Mucosa of stomach (tissue), 1 donor: ENCODE data around the gene KRR1.
A peak's percentile ranks its signal among the peaks of the same experiment; 100 is the strongest.

ENCODE experiments used
- H3K27me3 ChIP-seq: one replicate; pipeline ENCODE4 v1.7.0; 2013; ENCODE audit warnings: mild to moderate bottlenecking, low read length; ENCODE audit not compliant: control insufficient read depth, insufficient read depth
- H3K36me3 ChIP-seq: one replicate; pipeline ENCODE4 v1.7.0; 2013; ENCODE audit warnings: low read length; ENCODE audit not compliant: control insufficient read depth, insufficient read depth
- H3K4me1 ChIP-seq: one replicate; pipeline ENCODE4 v1.7.0; 2013; ENCODE audit warnings: mild to moderate bottlenecking, low read length; ENCODE audit not compliant: control insufficient read depth, insufficient read depth
- H3K4me3 ChIP-seq: one replicate; pipeline ENCODE4 v1.7.0; 2013; ENCODE audit warnings: low read length
- H3K9ac ChIP-seq: one replicate; pipeline ENCODE4 v1.7.0; 2013; ENCODE audit warnings: mild to moderate bottlenecking, low read length, moderate library complexity
- H3K9me3 ChIP-seq: one replicate; pipeline ENCODE4 v1.7.0; 2013; ENCODE audit warnings: mild to moderate bottlenecking, low read length, moderate library complexity; ENCODE audit not compliant: control insufficient read depth
- donor health status: Pancreatic carcinoma.

KRR1 gene

GRCh38 chr12:75511116-75512048, at the start of gene KRR1:
Gene KRR1, minus strand, starts transcription at chr12:75511609. Its CDS starts 12 bp downstream, at chr12:75511597.
- Histone ChIP-seq H3K4me3 (peak within 1 kb of the TSS; percentile 91), H3K9me3 (no peaks in the 10 kb centered on the region), H3K4me1 (no peaks in the 10 kb centered on the region), H3K36me3 (no peaks in the 10 kb centered on the region), H3K27me3 (no peaks in the 10 kb centered on the region), H3K9ac (peak within 1 kb of the TSS; percentile 89)

- H3K9me3 ChIP-seq: no peaks in the 10 kb centered on the region
- no peaks in the 10 kb centered on the region for H3K36me3 ChIP-seq
- H3K9ac ChIP-seq: no peak overlapping the region
- H3K4me3 ChIP-seq: no peak overlapping the region
- H3K27me3 ChIP-seq: no peaks in the 10 kb centered on the region
- no peaks in the 10 kb centered on the region for H3K4me1 ChIP-seq
These were observed 48.8 kb upstream of the KRR1 start for GRCh38 chr12:75560167-75560566.

DNA sequence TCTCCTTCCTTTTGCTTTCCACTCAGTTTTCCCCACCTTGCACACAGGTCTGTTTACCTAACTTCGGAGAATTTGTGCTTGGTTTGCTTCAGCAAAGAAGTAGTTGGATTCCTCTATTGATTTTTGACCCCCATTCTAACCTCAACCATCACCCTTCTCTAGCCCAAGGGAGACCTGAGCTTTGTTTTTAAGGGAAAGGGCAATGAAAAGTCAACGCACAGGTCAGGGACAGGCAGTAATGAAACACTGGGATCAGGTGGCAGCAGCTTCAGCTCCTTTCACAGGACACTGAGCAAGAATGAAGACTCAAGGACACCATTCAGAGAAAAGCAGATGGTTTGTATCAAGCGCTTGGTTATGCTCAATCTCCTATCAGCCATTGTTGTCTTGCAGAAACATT, 46.9 kb upstream of the KRR1 start:
- no peaks in the 10 kb centered on the region for H3K9me3 ChIP-seq
- H3K9ac ChIP-seq: no peak overlapping the region
- H3K4me1 ChIP-seq: no peaks in the 10 kb centered on the region
- no peaks in the 10 kb centered on the region for H3K36me3 ChIP-seq
- H3K27me3 ChIP-seq: no peaks in the 10 kb centered on the region
- H3K4me3 ChIP-seq: no peak overlapping the region

DNA sequence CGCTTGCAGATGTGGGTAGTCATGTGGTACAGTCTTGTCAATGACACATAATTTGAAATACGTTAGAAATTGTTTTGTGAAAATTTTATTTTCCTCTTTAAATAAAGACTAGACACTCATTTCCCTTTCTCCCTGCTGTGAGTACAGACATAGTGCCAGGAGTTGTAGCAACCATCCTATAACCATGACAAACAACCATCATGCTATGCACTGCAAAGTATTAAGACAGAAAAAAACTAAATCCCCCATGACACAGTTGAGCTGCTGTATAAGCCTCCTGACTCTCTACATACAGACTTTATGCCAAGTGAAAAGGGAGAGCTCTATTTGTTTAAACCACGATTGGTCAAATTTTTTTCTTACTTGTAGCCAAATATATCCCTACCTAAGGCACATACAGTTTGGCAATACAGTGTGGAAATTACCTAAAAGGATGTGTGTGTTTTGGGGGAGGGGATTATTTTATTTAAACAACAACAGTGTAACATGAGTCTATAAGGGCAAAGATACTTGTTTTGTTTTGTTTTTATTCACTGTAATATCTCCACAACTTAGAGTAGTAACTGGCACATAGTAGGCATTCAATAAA, 45.0 kb upstream of the KRR1 start:
- no peaks in the 10 kb centered on the region for H3K27me3 ChIP-seq
- H3K36me3 ChIP-seq: no peaks in the 10 kb centered on the region
- H3K9me3 ChIP-seq: no peaks in the 10 kb centered on the region
- H3K4me3 ChIP-seq: no peak overlapping the region
- H3K9ac ChIP-seq: no peak overlapping the region
- peaks cover 7% of the 10 kb centered on the region for H3K4me1 ChIP-seq

DNA sequence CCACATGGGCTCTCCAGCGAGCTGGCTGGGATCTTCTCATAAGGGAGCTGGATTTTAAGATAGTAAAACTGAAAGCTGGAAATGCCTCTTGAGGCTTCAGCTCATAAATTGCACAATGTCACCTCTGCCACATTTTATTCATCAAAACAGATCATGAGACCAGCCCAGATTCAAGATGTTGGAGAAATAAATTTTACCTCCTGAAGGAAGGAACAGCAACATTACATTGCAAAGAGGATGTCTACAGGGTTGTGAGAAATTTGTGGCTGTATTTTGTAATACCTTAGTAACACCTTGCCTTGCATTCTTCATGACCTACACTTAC, 43.1 kb upstream of the KRR1 start:
- Histone ChIP-seq H3K4me3 (no peak overlapping the region), H3K36me3 (no peaks in the 10 kb centered on the region), H3K27me3 (no peaks in the 10 kb centered on the region), H3K4me1 (peaks cover 11% of the 10 kb centered on the region), H3K9me3 (no peaks in the 10 kb centered on the region), H3K9ac (no peak overlapping the region)

GRCh38 chr12:75553836-75554555, 42.6 kb upstream of the KRR1 start:
- peaks cover 11% of the 10 kb centered on the region for H3K4me1 ChIP-seq
- no peaks in the 10 kb centered on the region for H3K9me3 ChIP-seq
- no peaks in the 10 kb centered on the region for H3K36me3 ChIP-seq
- no peak overlapping the region for H3K4me3 ChIP-seq
- no peaks in the 10 kb centered on the region for H3K27me3 ChIP-seq
- H3K9ac ChIP-seq: no peak overlapping the region

DNA sequence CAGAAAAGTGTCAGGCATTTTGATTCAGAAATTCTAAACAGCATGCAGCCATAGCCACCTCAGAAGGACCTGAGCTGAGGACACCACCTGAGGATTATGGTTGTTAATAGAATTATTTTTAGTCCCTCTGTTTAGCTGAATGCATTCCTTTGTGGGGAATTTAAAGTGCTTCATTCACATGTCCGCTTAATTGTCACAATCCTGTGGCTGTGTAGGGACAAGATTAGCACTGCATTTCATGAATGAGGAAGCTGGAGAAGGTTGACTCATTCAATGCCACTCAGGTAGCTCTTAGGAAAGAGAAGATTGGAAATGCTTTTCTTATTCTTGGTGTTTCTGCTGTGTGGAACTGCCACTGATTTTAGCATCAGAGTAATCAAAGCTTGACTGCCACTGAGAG, 42.0 kb upstream of the KRR1 start:
- Histone ChIP-seq H3K4me1 (peaks cover 11% of the 10 kb centered on the region), H3K36me3 (no peaks in the 10 kb centered on the region), H3K9ac (no peak overlapping the region), H3K27me3 (no peaks in the 10 kb centered on the region), H3K9me3 (no peaks in the 10 kb centered on the region), H3K4me3 (no peak overlapping the region)

DNA sequence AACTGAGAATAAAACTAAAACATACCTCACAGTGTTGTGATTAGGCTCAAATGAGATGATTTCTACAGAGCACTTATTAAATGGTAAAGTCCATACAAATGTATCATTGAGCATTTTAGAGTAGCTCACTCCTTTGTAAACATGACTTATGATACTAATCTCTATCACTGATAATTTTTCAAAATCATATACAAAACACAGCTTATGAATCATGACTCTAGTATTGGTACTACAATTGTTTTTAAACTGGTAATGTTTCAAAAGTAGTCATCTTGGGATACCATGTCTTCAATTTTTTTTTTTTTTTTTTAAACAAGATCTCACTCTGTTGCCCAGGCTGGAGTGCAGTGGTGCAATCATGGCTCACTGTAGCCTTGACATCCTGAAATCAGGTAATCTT, 40.1 kb upstream of the KRR1 start:
- no peak overlapping the region for H3K9ac ChIP-seq
- H3K4me3 ChIP-seq: no peak overlapping the region
- no peaks in the 10 kb centered on the region for H3K9me3 ChIP-seq
- no peaks in the 10 kb centered on the region for H3K36me3 ChIP-seq
- peaks cover 11% of the 10 kb centered on the region for H3K4me1 ChIP-seq
- no peaks in the 10 kb centered on the region for H3K27me3 ChIP-seq

DNA sequence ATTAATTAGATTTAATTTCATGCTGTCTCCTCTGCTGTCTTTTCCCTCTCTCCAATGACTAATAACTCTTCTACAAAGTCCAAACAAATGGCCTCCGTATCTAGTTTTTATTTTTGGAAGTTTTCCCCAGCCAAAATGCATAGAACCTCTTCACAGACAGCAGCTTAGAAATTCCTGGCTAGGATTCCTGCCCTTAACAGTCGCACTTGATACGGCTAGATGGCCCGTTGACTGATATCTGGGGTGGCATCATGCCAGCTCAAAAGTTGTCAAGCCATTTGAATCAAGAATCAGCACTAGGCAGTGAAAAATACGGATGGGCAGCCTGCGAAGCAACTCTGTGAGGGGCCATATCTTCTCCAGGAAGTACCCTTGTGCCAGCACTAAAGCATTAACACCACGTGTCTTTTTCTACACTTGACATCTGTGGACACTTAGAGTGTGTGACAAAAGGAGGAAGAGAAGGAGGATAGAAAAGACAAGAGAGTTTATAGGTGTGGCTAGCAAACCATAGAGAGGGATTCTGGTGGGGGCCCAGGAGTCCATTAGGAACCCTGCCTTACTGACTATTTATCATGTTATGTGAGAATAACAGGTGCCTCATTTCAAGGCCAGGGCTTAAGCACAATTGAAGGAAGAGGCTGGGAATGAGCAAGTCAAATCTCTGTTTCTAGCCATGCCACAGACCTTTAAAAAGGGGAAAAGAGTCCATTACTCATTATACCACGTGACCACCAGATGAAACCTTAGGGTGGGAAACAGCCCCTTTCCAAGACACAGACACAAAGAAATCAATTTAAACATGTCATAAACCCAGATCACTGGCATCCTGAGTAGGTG, 39.2 kb upstream of the KRR1 start:
- Histone ChIP-seq H3K4me1 (peaks cover 11% of the 10 kb centered on the region), H3K4me3 (no peak overlapping the region), H3K27me3 (no peaks in the 10 kb centered on the region), H3K36me3 (no peaks in the 10 kb centered on the region), H3K9ac (no peak overlapping the region), H3K9me3 (no peaks in the 10 kb centered on the region)

DNA sequence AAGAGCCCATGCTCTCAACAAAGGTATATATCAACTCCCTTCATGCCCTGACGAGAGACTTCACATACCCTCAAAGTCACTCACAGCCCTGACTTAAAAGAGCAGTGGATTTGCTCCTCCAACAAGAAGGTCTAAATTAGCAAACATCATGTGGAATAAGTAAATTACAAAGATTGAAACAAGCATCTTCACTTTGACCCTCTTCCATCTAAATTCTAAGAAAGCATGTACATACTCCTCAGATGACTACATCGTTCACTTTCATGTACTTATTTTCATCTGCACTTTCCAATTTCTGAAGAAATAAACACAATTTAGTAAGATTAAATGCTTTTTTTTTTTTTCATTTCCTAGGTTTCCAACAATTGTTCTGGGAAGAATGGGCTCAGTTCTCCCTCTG, 38.6 kb upstream of the KRR1 start:
- Histone ChIP-seq H3K27me3 (no peaks in the 10 kb centered on the region), H3K36me3 (no peaks in the 10 kb centered on the region), H3K4me3 (no peak overlapping the region), H3K9me3 (no peaks in the 10 kb centered on the region), H3K9ac (no peak overlapping the region), H3K4me1 (peaks cover 11% of the 10 kb centered on the region)

DNA sequence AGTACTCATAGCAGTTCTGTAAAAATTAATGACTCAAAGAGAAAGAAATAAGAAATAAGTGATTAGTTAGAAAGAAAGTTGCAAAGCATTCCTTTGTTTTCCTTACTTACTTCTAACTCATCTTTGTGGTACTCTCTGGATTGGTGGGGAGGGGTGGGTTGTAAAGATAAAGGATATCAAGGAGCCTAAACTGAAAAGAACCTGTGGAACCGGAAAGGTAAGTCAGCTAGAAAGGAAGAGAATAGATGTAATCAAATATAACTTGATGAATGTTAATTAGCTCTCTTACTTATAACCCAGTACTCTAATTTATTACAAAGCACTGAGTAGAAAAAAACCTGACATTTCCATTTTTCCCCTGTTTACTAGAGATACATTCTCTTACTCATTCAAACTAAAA, 37.5 kb upstream of the KRR1 start:
- Histone ChIP-seq H3K27me3 (no peaks in the 10 kb centered on the region), H3K9me3 (no peaks in the 10 kb centered on the region), H3K36me3 (no peaks in the 10 kb centered on the region), H3K4me3 (no peak overlapping the region), H3K4me1 (peaks cover 11% of the 10 kb centered on the region), H3K9ac (no peak overlapping the region)
